Fibroblast of skin of scalp (primary cell): ENCODE data around the gene PTPRN2.
"Not testable (repeated sequence)": the region's sequence is repeated elsewhere in the genome, so short reads cannot be mapped to it uniquely, and the experiment has no call there.

ENCODE experiments used
- DNase-seq: peaks from one replicate; pipeline ENCODE4 v3.0.0-alpha.2; 2013

The PTPRN2 gene

GRCh38 chr7:158341097-158341496 is 246.5 kb downstream of the PTPRN2 start:
- DNase-seq = not testable (repeated sequence)

GRCh38 chr7:158336952-158337351 is 250.7 kb downstream of the PTPRN2 start:
- DNase-seq = not testable (repeated sequence)

- DNase-seq = not testable (repeated sequence)
These were observed 255.1 kb downstream of the PTPRN2 start for GRCh38 chr7:158332516-158332915.

- not testable (repeated sequence) for DNase-seq
These were observed 255.7 kb downstream of the PTPRN2 start for GRCh38 chr7:158331826-158332450.

- DNase-seq = no peak
These were observed 257.9 kb downstream of the PTPRN2 start for GRCh38 chr7:158329686-158330085.

GRCh38 chr7:158329014-158329610 is 258.5 kb downstream of the PTPRN2 start:
- no peak for DNase-seq

GRCh38 chr7:158328376-158329013 is 259.1 kb downstream of the PTPRN2 start:
- DNase-seq = no peak

GRCh38 chr7:158327571-158328180 is 259.9 kb downstream of the PTPRN2 start:
- no peak for DNase-seq

- DNase-seq = no peak
These were observed 260.6 kb downstream of the PTPRN2 start for GRCh38 chr7:158327012-158327411.

- no peak for DNase-seq
These were observed 261.9 kb downstream of the PTPRN2 start for GRCh38 chr7:158325530-158326381.

GRCh38 chr7:158324397-158325360 is 262.9 kb downstream of the PTPRN2 start:
- DNase-seq = no peak

GRCh38 chr7:158323741-158324396 is 263.8 kb downstream of the PTPRN2 start:
- DNase-seq = no peak

- DNase-seq = no peak
These were observed 264.8 kb downstream of the PTPRN2 start for GRCh38 chr7:158322616-158323530.

GRCh38 chr7:158321936-158322615 is 265.5 kb downstream of the PTPRN2 start:
- DNase-seq = no peak

- no peak for DNase-seq
These were observed 266.4 kb downstream of the PTPRN2 start for GRCh38 chr7:158321056-158321700.

GRCh38 chr7:158320328-158320727 is 267.3 kb downstream of the PTPRN2 start:
- DNase-seq = no peak

GRCh38 chr7:158318511-158318913 is 269.1 kb downstream of the PTPRN2 start:
- no peak for DNase-seq
